GM23248 (cell line): ENCODE measurements around the gene DOK7.

ENCODE experiments used
- EZH2 ChIP-seq: fragments of 200-600 bp; sonication (generic); IDR thresholded peaks from 2 replicates; pipeline ENCODE4 v1.6.1; 2018; ENCODE audit warnings: antibody characterized with exemption, mild to moderate bottlenecking; ENCODE audit not compliant: insufficient read depth, poor library complexity, severe bottlenecking
- EZH2phosphoT487 ChIP-seq: fragments of 200-600 bp; sonication (generic); IDR thresholded peaks from 2 replicates; pipeline ENCODE4 v1.6.1; 2018; ENCODE audit warnings: antibody characterized with exemption, moderate library complexity, mild to moderate bottlenecking, low read depth; ENCODE audit not compliant: insufficient read depth

GRCh38 chr4:3437582-3437936 is 25.5 kb upstream of the DOK7 start:
- TF ChIP-seq EZH2phosphoT487 (no peak), EZH2 (no peak)
